Muscle layer of duodenum (tissue), 2 donors: Measurements from ENCODE around the gene VOPP1.

ENCODE experiments used
- H3K27ac ChIP-seq: one replicate; pipeline ENCODE4 v1.7.0; 2013; ENCODE audit warnings: mild to moderate bottlenecking, low read length
- H3K27me3 ChIP-seq: one replicate; pipeline ENCODE4 v1.7.0; 2013; ENCODE audit warnings: low read depth, mild to moderate bottlenecking, control low read depth, low read length
- H3K36me3 ChIP-seq, 2 donors: one replicate each; pipeline ENCODE4 v1.7.0; 2013; ENCODE audit warnings: low read length in 2 of 2, control low read depth in 1 of 2, mild to moderate bottlenecking in 1 of 2; ENCODE audit not compliant: insufficient read depth in 2 of 2, control insufficient read depth in 1 of 2
- H3K4me1 ChIP-seq, 2 donors: one replicate each; pipeline ENCODE4 v1.7.0; 2013; ENCODE audit warnings: low read length in 2 of 2, mild to moderate bottlenecking in 2 of 2, control low read depth in 1 of 2, moderate library complexity in 1 of 2; ENCODE audit not compliant: insufficient read depth in 2 of 2, control insufficient read depth in 1 of 2
- H3K4me3 ChIP-seq, 2 donors: one replicate each; pipeline ENCODE4 v1.7.0; 2013; ENCODE audit warnings: low read length in 2 of 2, low read depth in 1 of 2, mild to moderate bottlenecking in 1 of 2
- H3K9me3 ChIP-seq, 2 donors: one replicate each; pipeline ENCODE4 v1.7.0; 2013; ENCODE audit warnings: low read length in 2 of 2, control low read depth in 1 of 2, mild to moderate bottlenecking in 1 of 2; ENCODE audit not compliant: control insufficient read depth in 1 of 2
- donor health status: healthy.

Gene VOPP1

DNA sequence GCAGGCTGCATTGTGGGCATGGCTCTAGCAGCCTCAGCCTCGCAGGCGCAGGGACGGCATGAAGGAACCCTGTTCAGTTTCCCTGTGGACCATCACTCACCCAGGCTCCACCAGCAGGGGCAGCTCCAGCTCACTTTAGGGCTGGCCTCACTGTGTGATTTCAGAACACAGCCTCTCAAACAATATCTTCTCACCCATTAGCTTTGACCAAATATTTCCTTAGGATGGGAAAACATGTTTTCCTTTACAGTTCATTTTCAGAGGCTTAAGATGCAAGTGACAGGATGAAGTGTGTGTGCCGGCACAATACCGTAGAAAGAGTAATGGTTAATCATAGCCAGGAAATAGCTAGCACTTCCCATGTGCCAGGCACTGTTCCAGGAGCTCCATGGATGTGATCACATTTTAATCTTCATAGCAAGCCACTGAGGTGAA lies 149.0 kb downstream of the VOPP1 start:
- no peaks in the 10 kb centered on the region for H3K4me1 ChIP-seq
- H3K27me3 ChIP-seq, result no peaks in the 10 kb centered on the region
- no peak overlapping the region for H3K4me3 ChIP-seq
- no peak overlapping the region for H3K27ac ChIP-seq
- H3K9me3 ChIP-seq, result no peaks in the 10 kb centered on the region
- H3K36me3 ChIP-seq, result peaks cover 5 to 10% of the 10 kb centered on the region in 2 donors
